HG03354 (cell line): ENCODE measurements around the gene FBXO41.
A peak's percentile ranks its signal among the peaks of the same experiment; 100 is the strongest.

Experiments used
- ATAC-seq: cut with Tn5 transposase; IDR thresholded peaks from one replicate; pipeline ENCODE4 v1.9.1; 2021; ENCODE audit warnings: mild to moderate bottlenecking; ENCODE audit not compliant: unreplicated experiment, poor library complexity, severe bottlenecking

The FBXO41 gene

DNA sequence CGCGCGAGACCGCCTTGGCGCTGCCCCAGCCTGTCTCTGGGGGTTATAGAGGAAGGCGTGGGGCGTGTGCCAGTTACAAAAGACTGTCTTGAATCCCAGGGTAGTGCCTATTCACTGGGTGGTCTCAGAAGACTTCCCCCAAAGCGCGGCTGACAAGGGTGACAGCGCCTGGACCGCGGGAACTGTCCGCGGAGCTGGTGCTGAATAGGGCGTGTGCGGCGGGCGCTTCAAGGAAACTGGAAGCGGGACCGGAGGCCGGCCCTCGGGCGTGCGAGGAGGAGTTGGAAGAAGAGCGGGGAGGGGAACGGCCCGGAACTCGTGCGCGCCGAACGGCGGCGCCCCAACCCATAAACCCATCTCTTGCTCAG, 6.8 kb upstream of the FBXO41 start:
- ATAC-seq, result no peak

DNA sequence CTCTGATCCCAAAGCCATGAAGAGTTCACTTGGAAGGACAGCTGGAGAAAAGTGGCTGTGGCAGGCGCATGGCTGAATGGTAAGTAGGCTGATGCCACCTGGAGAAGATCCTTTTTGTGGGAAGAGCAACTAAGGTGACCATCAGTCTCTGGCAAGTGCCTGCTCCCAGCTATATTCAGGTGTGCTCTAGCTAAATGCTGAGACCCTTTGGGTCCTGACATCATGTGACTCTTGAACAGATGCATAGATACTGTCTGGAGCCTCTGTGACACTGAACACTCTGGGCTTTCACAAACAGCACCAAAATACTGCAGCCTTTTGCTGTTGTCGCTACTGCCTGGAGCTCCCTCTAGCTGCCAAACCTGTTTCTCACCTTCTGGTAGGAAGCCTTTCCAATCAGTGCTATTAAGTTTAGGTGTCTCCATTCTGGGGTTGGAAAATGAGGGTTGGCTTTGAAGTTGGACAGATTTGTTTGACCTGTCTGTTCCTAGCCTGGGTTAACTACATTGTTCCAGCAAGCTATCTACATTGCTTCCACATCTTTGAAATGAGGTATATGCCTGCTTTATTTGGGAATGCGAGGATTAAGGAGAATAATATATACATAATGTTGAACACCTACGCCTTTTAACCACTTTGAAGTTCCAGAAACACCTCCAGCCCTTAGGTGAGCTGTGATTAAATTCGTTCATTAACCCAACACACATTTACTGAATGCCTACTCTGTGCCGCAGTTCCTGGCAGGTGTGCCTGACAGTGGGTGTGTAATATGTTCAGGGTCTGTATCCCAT, 6.0 kb upstream of the FBXO41 start:
- no peak for ATAC-seq

DNA sequence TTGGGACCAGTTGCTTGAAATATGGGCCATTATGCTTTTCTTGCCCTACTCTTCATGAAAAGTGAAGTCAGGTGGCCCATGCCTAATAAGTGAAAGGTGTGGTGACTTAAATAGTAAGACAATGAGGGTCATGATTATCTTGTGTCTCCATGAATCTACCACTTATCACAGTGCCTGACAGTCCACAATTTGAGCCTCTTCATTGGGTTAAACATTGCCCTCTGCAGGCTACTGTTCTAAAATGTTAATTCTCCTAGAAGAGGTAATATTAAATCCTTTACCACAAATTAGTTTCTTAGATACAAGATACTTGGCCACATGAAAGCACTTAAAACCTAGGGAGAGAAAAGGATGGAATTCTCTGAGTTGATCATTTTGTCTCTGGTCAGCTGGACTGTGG, 5.0 kb upstream of the FBXO41 start:
- no peak for ATAC-seq

DNA sequence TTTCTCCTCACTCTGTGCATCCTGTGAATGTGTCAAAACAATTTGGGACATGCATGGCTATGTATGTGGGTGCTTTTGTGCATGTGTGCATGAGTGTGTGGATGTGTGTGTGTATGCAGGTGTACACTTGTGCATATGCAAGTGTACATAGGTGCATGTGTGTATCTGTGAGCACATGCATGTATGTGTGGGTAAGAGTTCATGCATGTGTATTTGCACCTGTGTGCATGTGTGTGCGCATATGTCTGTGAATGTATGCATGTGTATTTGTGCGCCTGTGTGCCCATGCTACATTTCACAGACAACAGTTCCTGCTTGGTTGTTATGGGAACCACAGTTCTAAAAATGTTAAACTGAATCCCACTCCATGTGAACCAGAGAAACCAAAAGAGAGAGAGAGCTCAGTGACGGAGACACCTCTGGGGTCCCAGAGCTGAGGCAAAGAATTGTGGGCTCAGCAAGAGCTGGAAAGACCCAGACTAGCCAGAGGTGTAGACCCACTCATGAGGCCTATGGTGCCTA, 1.9 kb upstream of the FBXO41 start:
- no peak for ATAC-seq

DNA sequence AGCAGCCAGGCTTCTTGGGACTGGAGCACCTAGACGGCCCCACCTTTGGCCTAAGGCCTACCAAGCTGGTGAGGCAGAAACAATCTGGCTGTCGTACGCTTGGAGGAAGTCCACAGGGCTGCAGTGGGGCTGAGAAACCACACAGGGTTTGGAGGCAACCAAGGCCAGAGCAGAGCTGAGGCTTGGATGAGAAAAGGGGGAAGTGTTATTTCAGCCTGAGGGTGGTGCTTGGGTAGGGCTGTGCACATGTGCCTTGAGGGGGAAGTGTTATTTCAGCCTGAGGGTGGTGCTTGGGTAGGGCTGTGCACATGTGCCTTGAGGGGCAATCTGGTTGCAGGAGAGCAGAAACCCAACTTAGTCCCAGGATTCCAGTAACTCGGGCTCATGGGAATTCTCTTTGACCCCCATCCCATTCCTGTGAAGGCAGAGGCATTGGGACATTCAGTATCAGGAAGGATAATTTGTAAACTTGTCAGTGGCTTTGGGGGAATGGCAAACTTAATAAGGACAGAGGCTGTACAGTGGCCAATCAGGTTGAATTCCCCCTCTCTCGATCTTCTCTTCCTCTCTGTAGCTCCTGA, 971 bp upstream of the FBXO41 start:
- ATAC-seq, result peak; percentile 67

DNA sequence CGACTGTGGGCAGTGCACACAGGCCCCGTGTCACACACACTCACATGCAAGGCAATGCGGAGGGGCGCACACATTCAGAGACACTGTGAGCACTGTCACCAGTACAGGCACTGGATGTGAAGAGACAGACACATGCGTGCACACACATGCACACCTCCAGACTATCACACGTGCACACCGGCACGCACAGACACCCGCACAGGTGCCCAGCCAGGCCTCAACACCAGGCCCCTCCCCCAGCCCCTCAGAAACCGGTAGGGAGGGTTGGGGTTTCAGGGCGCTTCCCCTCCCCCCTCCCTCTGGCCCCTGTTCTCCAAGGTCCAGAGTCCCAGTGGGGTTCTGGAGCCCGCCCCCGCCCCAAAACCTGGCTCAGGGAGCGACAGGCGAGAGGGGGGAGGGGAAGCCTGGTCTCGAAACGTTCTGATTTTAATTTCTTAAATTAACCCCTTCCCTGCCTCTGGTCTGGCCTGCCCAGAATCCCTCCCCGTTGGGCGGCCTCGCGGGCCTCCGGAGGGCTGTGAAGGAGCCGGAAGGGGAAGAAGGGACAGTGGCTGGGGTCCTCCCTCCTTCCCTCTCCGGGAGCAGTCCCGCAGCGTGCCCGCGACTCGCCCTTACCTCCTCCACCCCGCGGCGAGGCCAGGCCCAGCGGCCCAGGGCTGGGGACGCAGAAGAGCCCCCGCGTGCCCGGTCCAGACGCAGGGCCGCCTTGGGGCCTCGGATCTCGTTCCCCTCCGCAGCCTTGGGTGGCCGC, 558 bp downstream of the FBXO41 start:
- ATAC-seq, result peak; percentile 25

DNA sequence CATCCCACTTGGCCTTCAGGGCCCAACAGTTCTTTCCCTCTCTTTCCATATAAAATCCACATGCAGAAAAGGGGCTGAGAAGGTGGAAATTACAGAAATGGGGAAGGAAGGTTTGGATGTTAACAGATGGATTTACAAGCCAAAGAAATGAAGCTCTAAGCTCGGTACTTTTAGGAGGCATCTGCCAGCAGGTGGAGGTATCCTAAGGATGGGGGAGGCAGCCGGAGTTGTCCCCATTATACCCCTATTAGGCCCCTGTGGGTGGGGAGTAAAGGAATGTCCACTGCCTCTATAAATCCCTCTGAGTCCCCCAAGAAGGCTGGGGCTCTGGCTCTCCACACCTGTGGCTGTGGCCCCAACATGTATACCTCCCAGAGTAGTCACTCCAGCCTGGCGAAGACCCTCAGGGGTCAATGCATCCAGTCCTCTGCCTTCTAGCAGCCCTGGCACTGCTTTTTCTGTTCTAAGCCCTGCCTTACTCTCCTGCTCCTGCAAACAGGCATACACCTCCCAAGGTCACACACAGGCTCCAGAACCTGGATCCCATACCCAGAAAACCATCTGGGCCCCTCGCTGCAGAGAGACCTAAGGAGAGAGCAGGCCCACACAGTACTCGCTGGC, 1.2 kb downstream of the FBXO41 start:
- no peak for ATAC-seq

DNA sequence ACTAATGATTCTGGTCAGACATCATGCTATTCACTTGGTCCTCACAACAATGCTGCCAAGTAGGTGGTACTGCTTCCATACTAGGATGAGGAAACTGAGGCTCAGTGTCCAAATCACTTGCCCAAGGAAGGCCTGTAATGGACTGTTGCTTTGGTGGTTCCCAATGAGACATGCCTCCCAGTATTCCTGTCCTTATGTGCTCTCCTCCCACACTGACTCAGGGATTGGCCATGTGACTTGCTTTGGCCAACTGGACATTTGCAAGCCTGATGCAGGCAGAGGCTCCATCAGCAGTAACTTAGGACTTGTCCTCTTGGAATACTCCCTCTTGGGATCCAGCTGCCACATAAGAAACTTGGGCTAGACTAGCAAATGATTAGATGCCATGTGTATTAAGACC, 3.0 kb downstream of the FBXO41 start:
- no peak for ATAC-seq

DNA sequence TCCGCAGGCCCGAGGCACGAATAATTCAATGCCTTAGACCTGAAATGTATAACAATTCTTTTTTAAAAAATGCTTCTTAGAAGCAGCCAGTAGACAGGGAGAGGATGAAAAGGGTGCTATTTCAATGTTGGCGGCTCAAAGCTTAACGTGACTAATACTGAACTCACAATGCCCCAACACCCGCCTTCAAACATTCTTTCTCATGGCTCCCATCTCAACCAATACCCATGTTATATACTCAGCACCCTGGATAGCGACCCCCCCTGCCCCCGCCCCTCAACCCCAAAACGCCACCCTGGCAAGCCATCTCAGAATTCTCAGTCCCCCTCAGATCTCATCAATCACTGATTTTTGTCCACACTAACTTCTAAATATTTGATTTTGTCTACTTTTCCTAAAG, 4.4 kb downstream of the FBXO41 start:
- ATAC-seq, result no peak

DNA sequence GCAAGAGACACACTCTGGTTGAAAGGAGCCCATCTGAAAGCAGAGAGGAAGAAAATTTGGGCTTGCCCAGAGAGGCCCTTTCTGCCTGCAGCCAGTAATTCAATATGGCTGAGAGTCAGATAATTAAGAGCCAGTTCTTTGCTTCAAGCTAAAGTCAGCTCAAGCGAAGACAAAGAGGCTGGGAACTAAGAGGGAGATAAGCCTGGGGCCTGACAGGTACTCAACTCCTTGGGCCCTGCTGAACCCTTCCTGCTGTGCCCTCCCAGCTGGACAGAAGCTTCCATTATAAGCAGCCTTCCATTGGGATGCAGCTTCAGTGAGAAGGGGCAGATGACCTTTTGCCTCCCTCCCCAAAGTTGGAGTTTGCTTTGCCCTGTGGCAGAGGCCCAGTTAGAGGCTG, 12.0 kb downstream of the FBXO41 start:
- ATAC-seq, result no peak

DNA sequence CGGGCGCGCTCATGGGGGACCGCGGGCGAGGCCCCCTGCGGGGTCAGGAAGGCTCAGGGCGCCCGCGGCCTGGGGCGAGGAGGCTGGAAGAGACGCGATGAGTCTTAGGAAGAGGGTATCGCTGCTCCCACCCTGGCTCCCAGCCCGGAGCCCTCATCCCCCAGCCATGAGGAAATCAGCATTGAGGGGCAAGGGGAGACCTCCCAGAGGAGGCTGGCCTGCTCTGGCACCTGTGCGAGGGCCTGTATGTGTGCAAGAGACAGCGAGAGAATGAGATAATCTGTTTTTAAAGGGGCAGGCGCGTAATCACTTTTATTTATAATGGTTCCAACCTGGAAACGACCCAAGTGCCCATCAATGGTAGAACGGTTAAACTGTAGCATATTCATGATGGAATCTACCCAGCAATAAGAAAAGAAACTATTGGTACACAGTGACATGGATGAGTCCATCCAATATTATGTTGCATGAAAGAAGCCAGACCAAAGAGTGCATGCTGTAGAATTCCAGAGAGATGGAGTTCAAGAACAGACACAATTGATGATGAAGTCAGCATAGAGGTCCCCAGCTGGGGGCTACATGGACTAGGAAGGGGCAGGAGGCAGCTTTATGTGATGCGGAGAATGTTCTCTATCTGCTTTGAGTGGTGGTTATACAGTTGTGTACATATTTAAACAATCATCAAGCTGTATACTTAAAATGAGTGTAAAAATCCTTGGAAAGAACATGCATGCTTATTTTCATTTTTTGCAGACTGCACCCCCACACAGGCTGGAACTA, 14.4 kb downstream of the FBXO41 start:
- ATAC-seq, result peak; percentile 10

DNA sequence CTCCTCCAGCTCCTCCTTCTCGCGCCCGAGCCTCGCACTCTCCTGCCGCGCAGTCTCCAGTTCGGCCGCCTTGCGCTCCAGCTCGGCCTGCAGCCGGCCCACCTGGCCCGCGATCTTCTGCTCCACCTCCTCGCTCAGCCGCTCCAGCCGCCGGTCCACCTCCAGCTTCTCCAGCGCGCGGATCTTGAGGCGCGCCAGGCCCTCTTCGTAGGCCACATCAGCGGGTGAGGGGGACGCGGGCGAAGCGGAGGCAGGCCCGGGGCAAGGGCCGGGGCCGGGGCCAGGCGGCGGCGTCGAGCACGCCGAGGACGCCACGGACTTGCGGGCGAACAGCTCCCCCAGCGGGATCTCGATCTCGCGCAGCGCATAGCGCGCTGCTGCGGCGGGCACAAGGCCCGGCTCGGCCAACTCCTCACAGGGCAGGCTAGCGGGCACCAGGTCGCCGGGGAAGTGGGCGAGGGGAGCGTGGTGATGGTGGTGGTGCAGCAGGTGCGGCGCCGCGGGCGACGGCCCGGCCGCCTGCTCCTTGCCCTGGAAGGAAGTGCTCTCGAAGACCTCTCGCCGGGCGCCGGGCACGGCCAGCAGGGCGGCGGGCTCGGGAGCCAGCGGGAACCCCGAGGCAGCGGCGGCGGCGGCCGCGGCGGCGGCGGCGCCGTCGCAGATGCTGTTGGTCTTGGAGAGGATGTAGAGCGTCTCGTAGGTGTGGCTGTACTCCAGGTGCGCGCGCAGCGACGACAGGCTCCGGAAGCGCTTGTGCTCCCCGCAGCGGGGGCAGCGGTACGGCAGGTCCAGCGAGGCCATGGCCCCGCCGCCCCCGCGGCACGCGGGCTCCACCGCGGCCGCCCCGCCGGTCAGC, 15.2 kb downstream of the FBXO41 start:
- peak; percentile 89 for ATAC-seq

DNA sequence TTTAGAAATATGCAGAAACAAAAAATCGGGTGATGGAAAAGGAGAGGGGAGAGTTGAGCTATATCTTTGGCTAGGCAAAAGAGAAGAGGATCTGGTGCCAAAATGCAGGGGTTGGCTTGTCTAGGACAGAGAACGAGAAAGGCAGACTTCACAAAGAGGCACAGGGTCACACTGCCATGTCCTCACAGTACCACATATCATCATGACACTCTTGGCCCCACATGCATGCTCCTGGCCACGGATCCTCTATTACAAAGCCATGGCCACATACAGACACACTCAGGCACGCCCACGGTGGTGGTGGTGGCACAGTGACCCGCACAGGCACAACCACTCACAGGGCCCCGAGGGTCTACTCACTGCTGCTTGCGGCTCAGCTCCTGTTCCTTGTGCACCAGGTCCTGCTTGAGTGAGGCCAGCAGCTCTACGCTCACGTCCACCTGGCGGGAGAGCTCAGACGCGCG, 15.9 kb downstream of the FBXO41 start:
- no peak for ATAC-seq

DNA sequence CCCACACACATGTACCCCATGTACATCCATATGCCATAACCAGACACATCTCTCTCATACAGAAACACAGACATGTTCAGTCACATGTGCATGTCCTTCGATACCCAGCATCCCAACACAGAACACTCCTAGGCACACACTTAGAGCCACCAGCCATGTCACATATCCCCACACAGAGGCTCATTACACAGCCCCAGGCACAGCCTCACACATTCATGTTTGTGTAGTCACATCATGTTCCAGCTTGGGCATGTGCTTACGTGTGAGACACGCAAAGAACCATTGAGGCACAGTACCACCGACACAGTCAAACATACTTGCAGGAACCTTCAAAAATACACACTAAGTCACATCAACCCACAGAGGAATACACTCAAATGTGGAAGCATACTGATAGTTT, 17.3 kb downstream of the FBXO41 start:
- ATAC-seq, result no peak

DNA sequence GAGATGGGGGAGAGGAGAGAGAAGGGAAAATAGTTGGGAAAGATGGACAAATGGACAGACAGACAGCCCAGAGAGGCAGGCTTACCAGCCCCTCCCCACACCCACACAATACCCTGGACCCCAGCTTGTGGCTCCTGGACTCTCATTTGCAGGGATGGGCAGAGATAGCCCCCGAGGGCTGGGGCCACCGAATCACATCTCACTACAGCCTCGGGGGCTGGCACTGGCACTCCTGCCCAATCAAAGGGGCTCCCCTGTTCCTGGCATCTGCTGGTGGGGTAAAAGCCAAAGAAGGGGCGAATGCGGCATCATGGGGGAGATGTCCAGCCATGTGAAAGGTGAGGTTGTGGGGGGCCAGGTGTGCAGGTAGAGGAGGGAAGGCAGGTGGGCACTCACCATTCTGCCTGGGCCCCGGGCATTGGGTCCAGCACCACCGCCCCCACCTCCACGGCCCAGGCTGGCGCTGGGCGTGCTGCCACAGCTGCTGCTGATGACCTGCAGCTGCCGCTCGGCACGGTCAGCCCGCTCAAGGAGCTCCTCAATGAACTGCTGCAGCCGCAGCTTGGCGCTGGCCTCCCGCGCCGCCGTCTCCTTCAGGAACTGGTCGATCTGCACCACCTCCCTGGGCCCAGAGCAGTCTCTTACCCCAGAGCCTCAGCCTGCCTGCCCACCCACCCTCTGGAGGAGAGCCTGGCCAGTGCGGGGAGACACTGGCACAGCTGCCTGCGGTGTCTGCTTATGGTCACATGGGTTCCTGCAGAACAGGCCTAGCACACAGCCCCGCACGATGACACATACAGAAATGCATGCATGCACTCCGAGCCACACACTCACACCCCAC, 18.0 kb downstream of the FBXO41 start:
- ATAC-seq, result no peak

DNA sequence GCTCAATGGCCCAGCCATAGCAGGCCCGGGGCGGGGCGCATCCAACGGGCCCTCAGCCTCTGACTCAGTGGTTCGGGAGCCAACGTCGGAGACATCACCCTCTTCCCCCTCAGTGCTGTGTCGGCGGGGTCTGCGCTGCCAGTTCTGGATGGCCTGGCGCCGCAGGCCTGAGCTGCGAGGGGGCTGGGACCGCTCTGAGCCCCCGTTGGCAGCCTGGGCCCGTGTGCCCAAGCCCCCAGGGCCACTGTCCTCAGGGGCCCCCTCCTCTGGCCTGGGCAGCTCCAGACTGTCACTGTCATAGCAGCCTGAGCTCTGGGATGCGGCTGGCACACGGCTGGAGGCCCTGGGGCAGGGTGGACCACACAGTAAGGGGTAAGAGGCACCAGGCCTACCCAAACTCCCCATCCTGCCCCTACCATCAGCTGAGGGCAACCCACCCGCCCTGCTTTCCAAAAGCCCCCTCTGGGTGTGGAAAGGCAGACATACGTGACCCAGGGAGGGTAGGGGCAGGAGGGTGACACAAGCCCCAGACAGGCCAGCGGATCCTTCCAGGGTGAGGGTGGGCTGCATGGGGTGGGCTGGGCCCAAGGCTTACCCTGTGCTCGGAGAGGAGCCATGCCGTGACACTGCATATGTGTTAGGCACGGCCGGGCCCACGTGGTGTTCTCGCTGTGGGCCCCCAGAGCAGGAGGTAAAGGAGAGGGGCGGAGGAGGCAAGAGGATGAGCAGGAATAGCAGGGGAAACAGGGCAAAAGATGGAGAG, 18.8 kb downstream of the FBXO41 start:
- ATAC-seq, result no peak

DNA sequence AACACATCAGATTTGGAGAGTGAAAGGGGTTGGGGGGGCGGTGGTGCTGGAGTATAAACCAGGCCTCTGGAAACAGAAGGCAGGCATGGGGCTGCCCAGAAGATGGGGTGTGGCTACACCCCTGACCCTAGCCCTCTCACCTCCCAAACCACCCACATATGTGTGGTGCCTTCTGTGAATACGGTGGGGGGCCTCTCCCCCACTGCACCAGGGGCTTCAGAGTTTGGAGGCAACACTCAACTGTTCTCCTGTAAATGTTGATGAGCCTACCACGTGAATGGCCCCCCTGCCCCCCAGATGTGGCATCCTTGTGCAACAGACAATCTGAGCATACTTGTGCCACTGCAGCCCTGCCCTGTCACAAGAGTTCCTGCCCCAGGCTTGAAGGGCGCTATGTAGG, 19.5 kb downstream of the FBXO41 start:
- no peak for ATAC-seq
